ENCODE measurements around the gene RELA. TPM values are rescaled to one million over a fixed set of nuclear protein-coding genes. Genes with fewer than 3 reads are reported as not detected.
"Not testable (repeated sequence)": the region's sequence is repeated elsewhere in the genome, so short reads cannot be mapped to it uniquely, and the experiment has no call there.

The RELA gene
- total RNA-seq, 2 experiments from 2014 or later: 76.7 to 79.8 TPM

- Mint-ChIP-seq H3K36me3 (ENCODE audit: low read depth) (no peaks in the 10 kb centered on the region), H3K27ac (no peak overlapping the region), H3K4me1 (peaks cover 3% of the 10 kb centered on the region), H3K27me3 (peaks cover 12% of the 10 kb centered on the region), H3K4me3 (no peak overlapping the region), H3K9me3 (no peaks in the 10 kb centered on the region)
- ChIA-PET CTCF (interaction anchor here (1.0 to 3.9 kb wide), 3 partner anchors 14 to 39 kb away, joined by 3 to 19 read pairs (median 5); partner anchors contain the start of gene KAT5), POLR2A (no interaction called here)
- DNase-seq: no peak
Observed at GRCh38 chr11:65696802-65697552, 34.3 kb upstream of the RELA start.

GRCh38 chr11:65695459-65696241, 32.9 kb upstream of the RELA start:
- H3K9me3 Mint-ChIP-seq: no peaks in the 10 kb centered on the region
- peaks cover 12% of the 10 kb centered on the region for H3K27me3 Mint-ChIP-seq
- no peak overlapping the region for H3K27ac Mint-ChIP-seq
- DNase-seq: no peak
- H3K4me3 Mint-ChIP-seq: no peak overlapping the region
- H3K4me1 Mint-ChIP-seq: peaks cover 3% of the 10 kb centered on the region
- CTCF ChIA-PET: interaction anchor here (0.8 to 3.9 kb wide), 2 partner anchors 16 to 44 kb away, joined by 3 to 19 read pairs; partner anchors contain the start of gene KAT5
- POLR2A ChIA-PET: no interaction called here
- no peaks in the 10 kb centered on the region for H3K36me3 Mint-ChIP-seq (ENCODE audit: low read depth)

DNA sequence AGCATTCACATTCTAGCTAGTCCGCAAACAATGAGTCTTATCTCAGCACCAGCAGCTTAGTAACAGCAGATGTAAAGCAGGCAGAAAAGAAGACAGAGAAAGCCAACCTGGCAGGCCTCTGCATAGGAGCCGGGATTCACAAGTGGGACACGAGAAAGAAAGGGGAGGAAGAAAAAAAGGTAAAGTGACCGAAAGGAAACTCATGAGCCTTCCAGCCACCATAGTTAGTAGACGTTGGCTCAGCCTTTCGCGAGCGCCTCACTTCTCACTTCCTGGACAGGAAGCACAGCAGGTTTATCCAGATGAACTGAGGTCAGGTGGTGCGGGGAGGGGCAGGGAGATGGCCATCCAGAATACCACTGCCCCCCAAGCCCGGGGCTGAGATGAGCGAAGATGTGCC, 29.7 kb upstream of the RELA start:
- Mint-ChIP-seq H3K36me3 (ENCODE audit: low read depth) (no peaks in the 10 kb centered on the region), H3K27me3 (peaks cover 4% of the 10 kb centered on the region), H3K9me3 (no peaks in the 10 kb centered on the region), H3K27ac (no peak overlapping the region), H3K4me3 (no peak overlapping the region), H3K4me1 (peaks cover 3% of the 10 kb centered on the region)
- POLR2A ChIA-PET: no interaction called here
- CTCF ChIA-PET: interaction anchor here (0.7 to 1.5 kb wide), 4 partner anchors 8 to 330 kb away, joined by 3 to 6 read pairs (median 3); partner anchors contain the start of gene KAT5
- DNase-seq: no peak

DNA sequence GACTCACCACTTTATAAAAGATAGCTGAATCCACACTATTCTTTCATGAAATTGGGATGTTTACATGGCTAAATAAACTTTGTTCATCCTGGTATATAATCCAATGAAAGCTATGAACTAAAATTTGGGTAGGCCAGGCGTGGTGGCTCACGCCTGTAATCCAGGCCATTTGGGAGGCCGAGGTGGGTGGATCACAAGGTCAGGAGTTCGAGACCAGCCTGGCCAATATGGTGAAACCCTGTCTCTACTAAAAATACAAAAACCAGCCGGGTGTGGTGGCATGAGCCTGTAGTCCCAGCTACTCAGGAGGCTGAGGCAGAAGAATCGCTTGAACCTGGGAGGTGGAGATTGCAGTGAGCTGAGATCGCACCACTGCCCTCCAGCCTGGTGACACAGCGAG, 29.1 kb upstream of the RELA start:
- H3K4me1 Mint-ChIP-seq; H3K4me3 Mint-ChIP-seq; DNase-seq; H3K9me3 Mint-ChIP-seq; H3K36me3 Mint-ChIP-seq (ENCODE audit: low read depth); H3K27ac Mint-ChIP-seq; H3K27me3 Mint-ChIP-seq; POLR2A ChIA-PET: not testable (repeated sequence)
- CTCF ChIA-PET: interaction anchor here (0.5 to 1.5 kb wide), 5 partner anchors 9 to 330 kb away, joined by 3 to 6 read pairs (median 3); partner anchors contain the start of gene KAT5

- Mint-ChIP-seq H3K4me3 (no peak overlapping the region), H3K27ac (no peak overlapping the region), H3K27me3 (peaks cover 6% of the 10 kb centered on the region), H3K36me3 (ENCODE audit: low read depth) (no peaks in the 10 kb centered on the region), H3K4me1 (no peaks in the 10 kb centered on the region), H3K9me3 (no peaks in the 10 kb centered on the region)
- no peak for DNase-seq
- ChIA-PET POLR2A (no interaction called here), CTCF (no interaction called here)
Observed at GRCh38 chr11:65685981-65686380, 23.3 kb upstream of the RELA start.

- H3K4me1 Mint-ChIP-seq; H3K9me3 Mint-ChIP-seq; POLR2A ChIA-PET; H3K36me3 Mint-ChIP-seq (ENCODE audit: low read depth); DNase-seq; H3K27me3 Mint-ChIP-seq; H3K4me3 Mint-ChIP-seq; H3K27ac Mint-ChIP-seq: not testable (repeated sequence)
- CTCF ChIA-PET: interaction anchor here (0.6 to 0.8 kb wide), 2 partner anchors 10 to 14 kb away, joined by 3 to 4 read pairs; no protein-coding TSS in a partner anchor
Observed at GRCh38 chr11:65683480-65683879, 20.8 kb upstream of the RELA start.

DNA sequence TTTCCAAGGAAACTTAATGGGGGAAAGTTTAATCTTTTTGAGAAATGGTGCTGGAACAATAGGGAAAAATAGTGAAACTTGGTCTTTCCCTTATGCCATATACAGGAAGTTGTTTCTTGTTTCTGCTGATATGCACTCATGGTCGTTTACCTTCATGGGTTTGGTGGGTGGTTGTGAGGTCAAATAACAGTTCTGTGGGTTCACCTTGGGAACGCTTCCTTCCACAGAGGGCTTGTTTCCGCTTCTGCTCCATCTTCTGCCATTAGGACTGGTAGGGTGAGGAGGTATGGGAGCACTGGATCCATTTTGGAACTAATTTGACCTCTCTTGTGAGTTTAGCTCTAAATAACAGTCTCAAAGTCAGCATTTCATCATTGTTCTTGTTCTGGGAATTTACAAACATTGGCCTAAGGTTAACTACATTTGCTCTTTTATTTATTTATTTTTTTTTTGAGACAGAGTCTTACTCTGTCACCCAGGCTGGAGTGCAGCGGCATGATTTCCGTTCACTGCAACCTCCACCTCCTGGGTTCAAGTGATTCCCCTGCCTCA, 17.6 kb upstream of the RELA start:
- Mint-ChIP-seq H3K4me3 (no peak overlapping the region), H3K36me3 (ENCODE audit: low read depth) (no peaks in the 10 kb centered on the region), H3K9me3 (no peaks in the 10 kb centered on the region), H3K27ac (no peak overlapping the region), H3K4me1 (peaks cover 3% of the 10 kb centered on the region), H3K27me3 (peaks cover 5% of the 10 kb centered on the region)
- DNase-seq: no peak
- ChIA-PET POLR2A (no interaction called here), CTCF (interaction anchor here (0.5 to 0.7 kb wide), 2 partner anchors 45 to 145 kb away, joined by 3 read pairs; no protein-coding TSS in a partner anchor)

- no peak overlapping the region for H3K4me3 Mint-ChIP-seq
- no peaks in the 10 kb centered on the region for H3K27me3 Mint-ChIP-seq
- POLR2A ChIA-PET: no interaction called here
- H3K36me3 Mint-ChIP-seq (ENCODE audit: low read depth): no peaks in the 10 kb centered on the region
- H3K9me3 Mint-ChIP-seq: no peaks in the 10 kb centered on the region
- no peaks in the 10 kb centered on the region for H3K4me1 Mint-ChIP-seq
- no peak for DNase-seq
- CTCF ChIA-PET: interaction anchor here (0.7 kb wide), 2 partner anchors 9 to 855 kb away, joined by 3 read pairs; no protein-coding TSS in a partner anchor
- no peak overlapping the region for H3K27ac Mint-ChIP-seq
Observed at GRCh38 chr11:65672982-65673381, 10.3 kb upstream of the RELA start.

DNA sequence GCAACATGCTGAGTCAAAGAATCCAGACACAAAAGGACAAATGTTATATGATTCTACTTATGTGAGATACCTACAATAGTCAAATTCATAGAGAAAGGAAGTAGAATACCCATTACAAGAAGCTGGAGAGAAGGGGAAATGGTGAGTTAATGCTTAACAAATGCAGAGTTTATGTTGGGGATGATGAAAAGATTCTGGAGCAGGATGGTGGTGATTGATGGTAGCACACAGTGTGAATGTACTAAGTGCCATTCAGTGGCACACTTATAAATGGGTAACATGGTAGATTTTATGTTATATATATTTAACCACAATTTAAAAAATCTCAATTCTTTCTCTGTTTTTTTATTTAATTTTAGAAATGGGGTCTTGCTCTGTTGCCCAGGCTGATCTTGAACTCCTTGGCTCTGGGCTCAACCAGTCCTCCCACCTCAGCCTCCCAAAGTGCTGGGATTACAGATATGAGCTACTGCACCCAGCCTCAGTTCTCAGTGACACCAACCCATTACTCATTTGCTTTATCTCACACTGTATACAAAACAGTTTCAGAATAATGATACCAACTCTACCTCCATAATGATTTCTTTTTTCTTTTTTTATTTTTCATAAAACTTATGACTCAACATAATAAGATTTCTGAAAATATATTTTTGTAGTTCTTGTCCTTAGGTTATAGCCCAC, 9.6 kb upstream of the RELA start:
- H3K4me3 Mint-ChIP-seq: no peak overlapping the region

DNA sequence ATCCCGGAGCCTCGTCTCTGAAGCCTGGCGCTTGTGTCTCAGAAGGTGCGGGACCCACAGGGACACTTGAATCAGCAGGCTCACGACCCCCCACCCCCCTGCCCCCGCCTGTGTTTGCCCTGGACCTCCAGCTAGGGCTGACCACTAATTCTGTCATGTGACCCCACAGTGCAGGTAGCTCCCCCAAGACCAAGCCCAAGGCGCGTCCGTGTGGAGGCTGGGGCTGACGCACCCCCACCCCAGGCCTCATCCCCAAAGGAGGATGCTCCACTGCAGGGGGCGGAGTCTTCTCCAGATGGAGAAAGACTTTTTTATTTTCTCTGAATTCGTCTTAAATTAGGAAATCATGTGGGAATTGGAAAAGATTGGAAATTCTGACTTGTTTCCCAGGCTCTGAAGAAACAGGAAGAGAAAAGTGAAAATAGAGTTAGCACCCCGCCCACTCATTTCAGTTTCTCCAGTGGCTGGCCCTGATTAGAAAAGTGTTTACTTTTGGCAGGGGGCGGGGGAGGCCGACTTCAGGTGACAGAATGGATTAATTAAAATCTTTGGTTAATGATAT, 1.0 kb upstream of the RELA start:
- H3K36me3 Mint-ChIP-seq (ENCODE audit: low read depth): peaks cover 23% of the 10 kb centered on the region
- peaks cover 38% of the 10 kb centered on the region for H3K4me1 Mint-ChIP-seq
- CTCF ChIA-PET: interaction anchor here (0.9 to 1.6 kb wide), 8 partner anchors 9 to 221 kb away, joined by 3 to 8 read pairs (median 4); partner anchors contain the start of genes KAT5 and SIPA1
- DNase-seq: peak; percentile 50
- H3K27me3 Mint-ChIP-seq: no peaks in the 10 kb centered on the region
- H3K27ac Mint-ChIP-seq: peak overlapping the region; percentile 91
- H3K9me3 Mint-ChIP-seq: no peaks in the 10 kb centered on the region
- peak overlapping the region; percentile 83 for H3K4me3 Mint-ChIP-seq
- POLR2A ChIA-PET: interaction anchor here (0.6 to 2.0 kb wide), 2 partner anchors 26 to 876 kb away, joined by 3 to 5 read pairs; partner anchors contain the start of gene SIPA1

More for the DNA sequence above, 9.6 kb upstream of the RELA start:
- Mint-ChIP-seq H3K27me3 (no peaks in the 10 kb centered on the region), H3K4me1 (no peaks in the 10 kb centered on the region), H3K9me3 (no peaks in the 10 kb centered on the region), H3K27ac (no peak overlapping the region), H3K36me3 (ENCODE audit: low read depth) (no peaks in the 10 kb centered on the region)
- ChIA-PET POLR2A (no interaction called here), CTCF (interaction anchor here (1.2 kb wide), 1 partner anchor 33 kb away, joined by 3 read pairs; no protein-coding TSS in a partner anchor)
- no peak for DNase-seq

DNA sequence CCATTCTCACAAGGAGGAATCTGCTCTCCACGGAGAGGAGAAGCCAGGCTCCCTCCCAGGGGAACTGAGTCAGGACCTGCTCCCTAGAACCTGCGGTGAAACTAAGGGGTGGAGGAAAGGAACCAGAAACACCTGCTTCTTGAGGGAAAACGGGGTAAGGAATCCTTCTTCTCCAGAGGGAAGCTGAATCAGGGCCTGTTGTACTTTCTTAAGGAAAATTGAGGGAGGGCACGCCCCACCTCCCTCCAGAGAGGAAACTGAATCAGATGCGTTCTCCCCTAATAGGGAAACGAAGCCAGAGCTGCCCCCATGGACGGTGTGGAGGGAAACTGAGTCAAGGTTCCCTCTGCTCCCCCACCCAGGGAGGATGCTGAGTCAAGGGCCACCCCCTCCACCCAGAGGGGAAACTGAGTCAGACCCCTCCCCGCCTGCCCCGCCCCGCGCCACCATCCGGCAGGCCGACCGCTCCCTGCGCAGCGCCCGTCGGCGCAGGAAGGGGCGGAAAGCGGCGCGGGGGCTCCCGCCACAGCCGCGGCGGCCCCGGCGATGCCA, 393 bp downstream of the RELA start:
- CTCF ChIA-PET: interaction anchor here (1.1 to 1.6 kb wide), 5 partner anchors 9 to 118 kb away, joined by 4 to 8 read pairs (median 4); partner anchors contain the start of genes KAT5 and SIPA1

More for the DNA sequence above, 393 bp downstream of the RELA start:
- DNase-seq: no peak
- peak overlapping the region; percentile 79 for H3K27ac Mint-ChIP-seq
- no peaks in the 10 kb centered on the region for H3K9me3 Mint-ChIP-seq
- POLR2A ChIA-PET: interaction anchor here (0.6 to 2.0 kb wide), 2 partner anchors 24 to 158 kb away, joined by 3 to 5 read pairs; partner anchors contain the start of gene SIPA1
- H3K4me3 Mint-ChIP-seq: peak overlapping the region; percentile 82
- H3K27me3 Mint-ChIP-seq: no peaks in the 10 kb centered on the region
- H3K36me3 Mint-ChIP-seq (ENCODE audit: low read depth): peaks cover 34% of the 10 kb centered on the region
- H3K4me1 Mint-ChIP-seq: peaks cover 38% of the 10 kb centered on the region

Measured in activated CD4-positive, alpha-beta T cell treated with anti-CD3 and anti-CD28 coated beads, Interleukin-2, amount 10 ng/mL, durations not matched to agents 7 days and 5 days (primary cell).